Neuron (in vitro differentiated cells): ENCODE results near the gene NGF.
"Not testable (repeated sequence)": the region's sequence is repeated elsewhere in the genome, so short reads cannot be mapped to it uniquely, and the experiment has no call there.

Experiments used
- H2AFZ ChIP-seq: one replicate; pipeline ENCODE4 v1.6.1; 2013; ENCODE audit warnings: low read depth, mild to moderate bottlenecking, inconsistent platforms, low read length, moderate library complexity
- H3K27me3 ChIP-seq: one replicate; pipeline ENCODE4 v1.6.1; 2013; ENCODE audit warnings: low read length; ENCODE audit not compliant: insufficient read depth
- H3K36me3 ChIP-seq: one replicate; pipeline ENCODE4 v1.6.1; 2013; ENCODE audit warnings: low read length; ENCODE audit not compliant: insufficient read depth
- H3K4me1 ChIP-seq: one replicate; pipeline ENCODE4 v1.6.1; 2013; ENCODE audit warnings: low read length; ENCODE audit not compliant: insufficient read depth
- H3K4me3 ChIP-seq: 2 replicates; pipeline ENCODE4 v1.5.1; 2013; ENCODE audit warnings: mild to moderate bottlenecking, low read length, moderate library complexity
- H3K9me3 ChIP-seq: one replicate; pipeline ENCODE4 v1.6.1; 2013; ENCODE audit warnings: low read length

The NGF gene

GRCh38 chr1:115312742-115313141 is 25.3 kb downstream of the NGF start:
- H3K4me3 ChIP-seq, result no peak overlapping the region
- no peaks in the 10 kb centered on the region for H3K4me1 ChIP-seq
- no peak overlapping the region for H2AFZ ChIP-seq
- no peaks in the 10 kb centered on the region for H3K27me3 ChIP-seq
- no peaks in the 10 kb centered on the region for H3K36me3 ChIP-seq
- no peaks in the 10 kb centered on the region for H3K9me3 ChIP-seq

GRCh38 chr1:115311474-115311989 is 26.5 kb downstream of the NGF start:
- Histone ChIP-seq H3K9me3 (no peaks in the 10 kb centered on the region), H3K27me3 (no peaks in the 10 kb centered on the region), H3K4me1 (no peaks in the 10 kb centered on the region), H2AFZ (no peak overlapping the region), H3K36me3 (no peaks in the 10 kb centered on the region), H3K4me3 (no peak overlapping the region)

DNA sequence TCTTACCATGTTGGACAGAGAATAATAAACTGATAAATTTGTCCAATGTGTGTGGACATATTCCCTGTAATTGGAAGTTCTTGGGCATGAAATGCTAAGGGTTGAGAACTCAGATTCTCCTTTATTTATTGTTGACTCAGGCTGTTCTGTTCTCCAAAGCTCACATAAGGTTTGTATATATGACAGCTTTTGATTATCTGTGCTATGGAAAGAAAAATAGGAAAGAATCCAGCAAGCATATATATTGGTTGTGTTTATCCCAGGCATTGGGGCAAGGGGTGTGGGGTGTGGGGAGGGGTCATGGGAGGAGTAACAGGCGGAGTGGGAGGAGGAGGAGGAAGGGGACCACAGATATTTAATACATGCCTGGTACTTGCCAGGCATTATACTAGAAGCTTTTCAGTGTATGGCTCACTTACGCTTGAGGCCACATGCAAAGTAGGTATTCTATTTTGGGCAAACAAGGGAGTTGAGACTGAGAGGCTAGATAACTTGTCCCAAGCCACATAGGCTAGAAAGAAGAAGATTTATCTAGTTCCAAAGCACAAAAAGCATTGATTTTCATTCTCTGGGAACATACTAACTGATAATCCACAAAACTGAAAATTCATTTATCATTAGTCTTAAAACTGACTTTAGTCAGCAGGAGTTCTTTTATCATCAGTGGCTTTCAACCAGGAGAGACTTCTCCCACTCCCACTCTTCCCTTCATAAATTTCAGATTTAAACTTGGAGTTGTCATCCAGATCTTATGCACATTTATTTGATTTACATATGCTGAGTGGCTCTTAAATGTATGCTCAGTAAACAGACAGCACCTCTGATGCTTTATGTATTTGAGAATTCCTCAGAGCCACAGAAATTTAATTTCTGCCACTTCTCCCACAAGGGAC is 27.2 kb downstream of the NGF start:
- Histone ChIP-seq H3K4me3 (no peak overlapping the region), H3K27me3 (no peaks in the 10 kb centered on the region), H3K4me1 (no peaks in the 10 kb centered on the region), H3K9me3 (no peaks in the 10 kb centered on the region), H3K36me3 (no peaks in the 10 kb centered on the region), H2AFZ (no peak overlapping the region)

GRCh38 chr1:115309504-115309903 is 28.5 kb downstream of the NGF start:
- not testable (repeated sequence) for H3K4me3 ChIP-seq, H3K36me3 ChIP-seq, H2AFZ ChIP-seq, H3K9me3 ChIP-seq, H3K4me1 ChIP-seq, H3K27me3 ChIP-seq

DNA sequence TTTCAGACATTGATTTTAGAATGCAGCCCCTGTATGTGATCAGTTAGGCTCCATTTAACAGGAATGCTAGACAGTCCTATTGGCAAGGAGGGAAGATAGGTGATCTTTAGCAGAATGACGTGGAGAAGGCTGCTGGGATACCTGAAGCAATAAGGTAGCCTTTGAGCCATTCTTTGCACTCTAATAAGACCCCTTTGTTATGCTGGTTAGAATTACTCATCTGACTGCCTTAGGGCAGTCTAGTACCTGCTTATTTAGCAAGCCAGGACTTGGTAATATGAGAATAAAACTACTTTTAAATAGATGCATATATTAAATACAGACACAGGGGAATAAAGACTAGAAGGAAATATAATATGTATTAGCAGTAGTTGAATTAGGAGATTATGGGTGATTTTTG is 29.1 kb downstream of the NGF start:
- Histone ChIP-seq H3K36me3 (no peaks in the 10 kb centered on the region), H3K9me3 (no peaks in the 10 kb centered on the region), H3K27me3 (no peaks in the 10 kb centered on the region), H3K4me1 (no peaks in the 10 kb centered on the region), H2AFZ (no peak overlapping the region), H3K4me3 (no peak overlapping the region)

GRCh38 chr1:115307661-115308060 is 30.4 kb downstream of the NGF start:
- Histone ChIP-seq H3K9me3 (no peaks in the 10 kb centered on the region), H2AFZ (no peak overlapping the region), H3K27me3 (no peaks in the 10 kb centered on the region)

GRCh38 chr1:115306146-115306545 is 31.9 kb downstream of the NGF start:
- Histone ChIP-seq H2AFZ (no peak overlapping the region), H3K27me3 (no peaks in the 10 kb centered on the region), H3K36me3 (no peaks in the 10 kb centered on the region), H3K9me3 (no peaks in the 10 kb centered on the region), H3K4me3 (no peak overlapping the region), H3K4me1 (no peaks in the 10 kb centered on the region)

More at GRCh38 chr1:115307661-115308060, 30.4 kb downstream of the NGF start:
- no peaks in the 10 kb centered on the region for H3K4me1 ChIP-seq
- H3K4me3 ChIP-seq, result no peak overlapping the region
- no peaks in the 10 kb centered on the region for H3K36me3 ChIP-seq

GRCh38 chr1:115303364-115303763 is 34.7 kb downstream of the NGF start:
- no peak overlapping the region for H3K4me3 ChIP-seq
- H2AFZ ChIP-seq, result no peak overlapping the region
- H3K36me3 ChIP-seq, result no peaks in the 10 kb centered on the region
- no peaks in the 10 kb centered on the region for H3K9me3 ChIP-seq
- H3K27me3 ChIP-seq, result no peaks in the 10 kb centered on the region
- H3K4me1 ChIP-seq, result no peaks in the 10 kb centered on the region

DNA sequence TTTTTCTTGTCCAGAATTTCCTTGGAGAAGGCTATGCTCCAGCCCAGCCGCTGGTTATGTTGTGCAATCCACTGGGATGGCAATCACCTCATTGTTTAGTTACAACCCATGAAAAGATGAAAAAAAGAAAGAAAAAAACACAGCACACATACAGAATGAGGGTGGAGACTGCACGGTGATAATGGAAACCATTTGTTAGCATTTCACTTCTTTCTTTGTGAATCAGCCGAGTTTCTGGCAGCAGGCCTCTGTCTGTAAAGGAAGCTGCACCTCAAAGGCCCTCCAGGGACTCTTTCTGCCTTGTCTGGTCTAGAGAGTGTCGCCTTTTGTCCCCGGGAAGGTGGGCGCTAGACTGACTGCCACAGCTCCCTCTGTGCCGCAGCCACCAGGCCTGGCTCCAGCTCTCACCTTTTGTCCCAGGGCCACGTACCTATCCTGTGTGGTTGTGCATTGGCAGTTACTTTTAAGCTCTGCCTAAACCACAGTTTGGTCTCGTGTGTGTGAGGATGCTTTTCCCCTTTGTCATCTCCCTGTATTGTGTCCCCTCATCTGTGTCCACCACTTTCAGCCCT is 35.6 kb downstream of the NGF start:
- Histone ChIP-seq H3K9me3 (no peaks in the 10 kb centered on the region), H2AFZ (no peak overlapping the region), H3K4me3 (no peak overlapping the region), H3K36me3 (no peaks in the 10 kb centered on the region), H3K27me3 (no peaks in the 10 kb centered on the region), H3K4me1 (no peaks in the 10 kb centered on the region)

DNA sequence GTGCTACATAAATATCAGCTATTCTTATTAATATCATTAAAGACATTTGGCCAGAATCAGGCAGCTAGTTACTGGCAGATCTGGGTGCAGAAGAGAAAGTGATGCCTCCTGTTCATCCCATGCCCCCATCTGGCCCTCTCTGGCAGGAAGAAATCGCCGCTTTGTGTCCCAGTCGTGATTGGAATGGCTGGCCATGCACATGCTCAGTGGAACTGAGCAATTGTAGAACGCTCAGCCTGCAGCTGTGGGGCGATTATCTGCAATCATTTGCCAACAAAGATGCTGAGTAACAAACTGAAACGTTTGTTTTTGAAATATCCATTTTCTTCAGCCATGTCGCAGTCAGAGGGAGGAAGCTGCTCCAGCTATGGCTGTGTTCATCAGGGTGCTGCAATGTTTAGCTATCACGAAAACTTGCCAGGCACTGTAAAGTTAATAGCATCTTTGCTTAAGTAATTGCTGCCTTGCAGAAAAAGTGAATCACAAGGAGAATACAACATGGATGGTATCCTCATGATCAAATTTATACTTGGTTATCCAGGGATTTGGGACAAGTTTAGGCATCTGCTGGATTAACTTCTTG is 36.5 kb downstream of the NGF start:
- H3K36me3 ChIP-seq, result no peaks in the 10 kb centered on the region
- no peak overlapping the region for H3K4me3 ChIP-seq
- no peaks in the 10 kb centered on the region for H3K4me1 ChIP-seq
- H2AFZ ChIP-seq, result no peak overlapping the region
- H3K9me3 ChIP-seq, result no peaks in the 10 kb centered on the region
- no peaks in the 10 kb centered on the region for H3K27me3 ChIP-seq

DNA sequence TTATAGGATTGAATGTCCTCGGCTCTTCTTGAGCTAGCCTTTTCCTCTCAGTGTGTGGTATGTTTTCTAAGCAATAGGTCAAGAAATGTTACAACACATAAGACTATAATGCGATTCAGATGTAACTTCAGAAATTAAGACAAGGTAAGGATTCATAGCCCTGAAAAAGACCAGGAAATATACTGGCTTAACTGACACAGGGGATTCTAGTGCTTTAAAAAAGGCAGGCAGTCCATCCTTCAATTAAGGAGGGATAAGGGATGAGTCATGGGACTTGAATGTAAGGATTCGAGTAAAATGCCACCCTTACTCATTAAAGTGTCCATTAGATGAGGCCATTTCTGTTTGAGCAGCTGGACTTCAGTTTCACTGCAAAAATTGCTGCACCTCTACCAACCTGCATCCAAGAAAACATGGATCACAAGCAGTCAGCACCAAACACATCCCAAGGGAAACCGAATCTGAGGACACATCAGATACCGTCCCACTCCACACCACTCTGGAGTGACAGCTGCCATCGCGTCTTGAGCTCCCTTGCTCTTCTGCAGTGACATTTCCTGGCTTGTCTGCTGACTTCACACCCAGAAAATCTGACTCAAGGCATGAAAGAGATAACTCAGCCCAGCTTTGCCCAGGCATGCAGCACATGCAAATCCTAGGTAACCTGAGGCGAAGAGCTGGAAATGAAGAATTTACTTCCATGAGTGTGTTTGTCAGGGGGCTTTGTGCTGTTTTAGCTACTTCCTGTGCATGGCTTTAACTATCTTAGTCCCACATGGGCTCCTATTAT is 37.8 kb downstream of the NGF start:
- Histone ChIP-seq H3K9me3 (no peaks in the 10 kb centered on the region), H2AFZ (no peak overlapping the region), H3K27me3 (no peaks in the 10 kb centered on the region), H3K4me1 (no peaks in the 10 kb centered on the region), H3K4me3 (no peak overlapping the region), H3K36me3 (no peaks in the 10 kb centered on the region)

- no peaks in the 10 kb centered on the region for H3K4me1 ChIP-seq
These were observed 38.8 kb downstream of the NGF start for GRCh38 chr1:115299266-115299665.

GRCh38 chr1:115296981-115297380 is 41.1 kb downstream of the NGF start:
- H3K4me1 ChIP-seq, result no peaks in the 10 kb centered on the region
- H3K27me3 ChIP-seq, result no peaks in the 10 kb centered on the region
- H2AFZ ChIP-seq, result no peak overlapping the region
- no peaks in the 10 kb centered on the region for H3K9me3 ChIP-seq
- H3K36me3 ChIP-seq, result no peaks in the 10 kb centered on the region
- H3K4me3 ChIP-seq, result no peak overlapping the region

More at GRCh38 chr1:115299266-115299665, 38.8 kb downstream of the NGF start:
- no peaks in the 10 kb centered on the region for H3K36me3 ChIP-seq
- no peaks in the 10 kb centered on the region for H3K9me3 ChIP-seq
- no peak overlapping the region for H3K4me3 ChIP-seq
- H2AFZ ChIP-seq, result no peak overlapping the region
- no peaks in the 10 kb centered on the region for H3K27me3 ChIP-seq
